Measurements from ENCODE around the gene PLEKHG5. TPM values are rescaled to one million over a fixed set of nuclear protein-coding genes. Genes with fewer than 3 reads are reported as not detected.

The PLEKHG5 gene
- total and polyA plus RNA-seq, 4 donors = 3.4 to 22.9 (median 10.0) TPM

GRCh38 chr1:6426277-6426971, 65.0 kb downstream of the PLEKHG5 start:
- Histone ChIP-seq H3K36me3 (ENCODE audit: control insufficient read depth in 4 of 4, insufficient read depth in 4 of 4, low read length in 4 of 4) (no peaks in the 10 kb centered on the region), H3K27me3 (ENCODE audit: control insufficient read depth in 3 of 3, insufficient read depth in 3 of 3, low read length in 2 of 3) (peaks cover 10 to 56% (median 33%) of the 10 kb centered on the region in 3 donors), H3K27ac (ENCODE audit: low read depth in 1 of 2, low read length in 1 of 2) (no peak overlapping the region), H3K9me3 (ENCODE audit: control insufficient read depth in 4 of 4, insufficient read depth in 3 of 4, low read length in 3 of 4) (peaks cover 0 to 3% (median 0%) of the 10 kb centered on the region in 4 donors), H3K9ac (ENCODE audit: insufficient read depth in 1 of 2, low read length in 2 of 2) (no peak overlapping the region), H3K4me3 (no peak overlapping the region), H3K4me1 (ENCODE audit: control insufficient read depth in 5 of 5, insufficient read depth in 5 of 5, low read length in 5 of 5) (peaks cover 0 to 18% (median 0%) of the 10 kb centered on the region in 5 donors)
- no peak for TF ChIP-seq CTCF (IDR thresholded peaks at IDR 0.05; ENCODE audit: control extremely low read depth, extremely low read depth)
- DNase-seq (no peak), ATAC-seq (ENCODE audit: insufficient read depth, low FRiP score) (no peak)
- 85 to 91% methylated on average over 9 of the region's 9 CpGs for WGBS, 2 donors

GRCh38 chr1:6425658-6426057, 65.8 kb downstream of the PLEKHG5 start:
- Histone ChIP-seq H3K27me3 (ENCODE audit: control insufficient read depth in 3 of 3, insufficient read depth in 3 of 3, low read length in 2 of 3) (peaks cover 10 to 64% (median 41%) of the 10 kb centered on the region in 3 donors), H3K4me1 (ENCODE audit: control insufficient read depth in 5 of 5, insufficient read depth in 5 of 5, low read length in 5 of 5) (peaks cover 0 to 18% (median 0%) of the 10 kb centered on the region in 5 donors), H3K4me3 (no peak overlapping the region), H3K9ac (ENCODE audit: insufficient read depth in 1 of 2, low read length in 2 of 2) (no peak overlapping the region), H3K27ac (ENCODE audit: low read depth in 1 of 2, low read length in 1 of 2) (no peak overlapping the region), H3K36me3 (ENCODE audit: control insufficient read depth in 4 of 4, insufficient read depth in 4 of 4, low read length in 4 of 4) (no peaks in the 10 kb centered on the region), H3K9me3 (ENCODE audit: control insufficient read depth in 4 of 4, insufficient read depth in 3 of 4, low read length in 3 of 4) (peaks cover 0 to 3% (median 0%) of the 10 kb centered on the region in 4 donors)
- no peak for DNase-seq
- ATAC-seq (ENCODE audit: insufficient read depth, low FRiP score) = no peak
- TF ChIP-seq CTCF (IDR thresholded peaks at IDR 0.05; ENCODE audit: control extremely low read depth, extremely low read depth) = no peak
- 75 to 80% methylated on average over 6 of the region's 6 CpGs for WGBS, 2 donors

- WGBS, 2 donors = 5 to 7% methylated on average over 73 to 99 of the region's 99 CpGs
- H3K36me3 ChIP-seq (ENCODE audit: control insufficient read depth in 4 of 4, insufficient read depth in 4 of 4, low read length in 4 of 4) = no peaks in the 10 kb centered on the region
- peaks cover 13 to 65% (median 46%) of the 10 kb centered on the region in 3 donors for H3K27me3 ChIP-seq (ENCODE audit: control insufficient read depth in 3 of 3, insufficient read depth in 3 of 3, low read length in 2 of 3)
- ATAC-seq (ENCODE audit: insufficient read depth, low FRiP score) = no peak
- no peak for TF ChIP-seq CTCF (IDR thresholded peaks at IDR 0.05; ENCODE audit: control extremely low read depth, extremely low read depth)
- no peak within 1 kb of the TSS for H3K4me3 ChIP-seq
- no peak within 1 kb of the TSS for H3K9ac ChIP-seq (ENCODE audit: insufficient read depth in 1 of 2, low read length in 2 of 2)
- H3K4me1 ChIP-seq (ENCODE audit: control insufficient read depth in 5 of 5, insufficient read depth in 5 of 5, low read length in 5 of 5) = peaks cover 0 to 21% (median 6%) of the 10 kb centered on the region in 5 donors
- H3K27ac ChIP-seq (ENCODE audit: low read depth in 1 of 2, low read length in 1 of 2) = no peak within 1 kb of the TSS
- no peak for DNase-seq
- H3K9me3 ChIP-seq (ENCODE audit: control insufficient read depth in 4 of 4, insufficient read depth in 3 of 4, low read length in 3 of 4) = peaks cover 0 to 3% (median 0%) of the 10 kb centered on the region in 4 donors
Observed at GRCh38 chr1:6424619-6425593, 66.6 kb downstream of the PLEKHG5 start, which contains the start of gene ESPN. ESPN (plus strand) TSS chr1:6424776; CDS start chr1:6424956, 180 bp downstream.

Measured in lung (tissue), 12 donors.